HFFc6 (cell line): ENCODE data around the gene GNG14. TPM values are rescaled to one million over a fixed set of nuclear protein-coding genes. Genes with fewer than 3 reads are reported as not detected.

ENCODE experiments used
- DNase-seq: peaks from one replicate; pipeline ENCODE4 v3.0.0-alpha.2; 2018
- H3K27ac Mint-ChIP-seq: 2 replicates; pipeline ENCODE4 v1.8.0; 2020; ENCODE audit warnings: mild to moderate bottlenecking, mixed read lengths
- H3K27me3 Mint-ChIP-seq: 2 replicates; pipeline ENCODE4 v1.8.0; 2021; ENCODE audit warnings: mild to moderate bottlenecking, moderate library complexity, mixed read lengths; ENCODE audit not compliant: insufficient read depth
- H3K36me3 Mint-ChIP-seq: 2 replicates; pipeline ENCODE4 v1.8.0; 2021; ENCODE audit warnings: low read depth, mixed read lengths
- H3K4me1 Mint-ChIP-seq: 2 replicates; pipeline ENCODE4 v1.8.0; 2020; ENCODE audit warnings: low read depth, mixed read lengths
- H3K4me3 Mint-ChIP-seq: 2 replicates; pipeline ENCODE4 v1.8.0; 2020; ENCODE audit warnings: mild to moderate bottlenecking, moderate library complexity, mixed read lengths
- H3K9me3 Mint-ChIP-seq: 2 replicates; pipeline ENCODE4 v1.8.0; 2020; ENCODE audit warnings: mild to moderate bottlenecking, mixed read lengths
- CTCF ChIP-seq: fragments of 200-600 bp; sonication (generic); IDR thresholded peaks from 2 replicates; pipeline ENCODE4 v1.5.0; 2021; ENCODE audit warnings: antibody characterized with exemption, mild to moderate bottlenecking
- total RNA-seq, 6 experiments: library from RNA; stranded (reverse); fragmentation: NEBNext Ultra II Directional; extraction: Animal tissue kit (Norgen Biotek cat#: 25700); gene quantifications; 2 replicates in 1 of 6; 3 replicates in 5 of 6; pipeline ENCODE4 v1.2.3, GENCODE V29; 2021

The GNG14 gene
- total RNA-seq, 6 experiments from 2014 or later: not detected

GRCh38 chr19:12681074-12681987 lies 6.5 kb upstream of the GNG14 start, which contains the start of gene DHPS:
DHPS (minus strand) TSS chr19:12681880; CDS start chr19:12681766, 114 bp downstream.
- peak within 1 kb of the TSS; percentile 95 for H3K4me3 Mint-ChIP-seq
- H3K36me3 Mint-ChIP-seq: peaks cover 25% of the 10 kb centered on the region; the same call in 1 of the 2 replicates
- peak; percentile 46 for TF ChIP-seq CTCF
- peaks cover 7% of the 10 kb centered on the region for H3K4me1 Mint-ChIP-seq
- H3K27me3 Mint-ChIP-seq: peaks cover 1% of the 10 kb centered on the region
- H3K9me3 Mint-ChIP-seq: no peaks in the 10 kb centered on the region
- DNase-seq: peak; percentile 96
- H3K27ac Mint-ChIP-seq: peak within 1 kb of the TSS; percentile 84

- no peak for DNase-seq
- Mint-ChIP-seq H3K9me3 (no peaks in the 10 kb centered on the region), H3K36me3 (peaks cover 12% of the 10 kb centered on the region; the same call in 1 of the 2 replicates), H3K4me1 (peaks cover 6% of the 10 kb centered on the region), H3K27ac (no peak overlapping the region), H3K27me3 (peaks cover 1% of the 10 kb centered on the region), H3K4me3 (no peak overlapping the region)
- no peak for TF ChIP-seq CTCF
Measured at GRCh38 chr19:12685831-12686230, 2.0 kb upstream of the GNG14 start.

GRCh38 chr19:12689012-12689411 lies 1.2 kb downstream of the GNG14 start:
- no peak overlapping the region for H3K27ac Mint-ChIP-seq
- peaks cover 1% of the 10 kb centered on the region; the same call in 1 of the 2 replicates for H3K36me3 Mint-ChIP-seq
- DNase-seq: no peak

GRCh38 chr19:12689581-12690216 lies 1.9 kb downstream of the GNG14 start:
- Mint-ChIP-seq H3K9me3 (no peaks in the 10 kb centered on the region), H3K4me1 (no peaks in the 10 kb centered on the region), H3K27me3 (peaks cover 1% of the 10 kb centered on the region), H3K27ac (no peak overlapping the region), H3K36me3 (no peaks in the 10 kb centered on the region), H3K4me3 (no peak overlapping the region)
- TF ChIP-seq CTCF: no peak
- DNase-seq: no peak

More at GRCh38 chr19:12689012-12689411, 1.2 kb downstream of the GNG14 start:
- H3K4me1 Mint-ChIP-seq: no peaks in the 10 kb centered on the region
- H3K4me3 Mint-ChIP-seq: no peak overlapping the region
- no peak for TF ChIP-seq CTCF
- H3K9me3 Mint-ChIP-seq: no peaks in the 10 kb centered on the region
- H3K27me3 Mint-ChIP-seq: peaks cover 1% of the 10 kb centered on the region

GRCh38 chr19:12692960-12693359 lies 5.2 kb downstream of the GNG14 start:
- Mint-ChIP-seq H3K4me1 (peaks cover 7% of the 10 kb centered on the region), H3K27me3 (no peaks in the 10 kb centered on the region; the same call in 1 of the 2 replicates), H3K9me3 (no peaks in the 10 kb centered on the region), H3K27ac (no peak overlapping the region), H3K4me3 (no peak overlapping the region), H3K36me3 (peaks cover 6% of the 10 kb centered on the region)
- TF ChIP-seq CTCF: no peak
- DNase-seq: no peak
